IPS-18a (cell line): Measurements from ENCODE around the gene TNIK.

Experiments
- H3K27ac ChIP-seq: one replicate; pipeline ENCODE4 v1.5.1; 2013; ENCODE audit warnings: low read length
- H3K27me3 ChIP-seq: one replicate; pipeline ENCODE4 v1.6.1; 2013; ENCODE audit warnings: mild to moderate bottlenecking, low read length; ENCODE audit not compliant: control insufficient read depth, insufficient read depth
- H3K36me3 ChIP-seq: one replicate; pipeline ENCODE4 v1.6.1; 2013; ENCODE audit warnings: low read depth, low read length; ENCODE audit not compliant: control insufficient read depth
- H3K4me1 ChIP-seq: one replicate; pipeline ENCODE4 v1.6.1; 2013; ENCODE audit warnings: low read depth, low read length; ENCODE audit not compliant: control insufficient read depth
- H3K4me3 ChIP-seq: one replicate; pipeline ENCODE4 v1.5.1; 2013; ENCODE audit warnings: low read length
- H3K9ac ChIP-seq: one replicate; pipeline ENCODE4 v1.6.1; 2013; ENCODE audit warnings: mild to moderate bottlenecking, low read length, moderate library complexity
- H3K9me3 ChIP-seq: one replicate; pipeline ENCODE4 v1.6.1; 2013; ENCODE audit warnings: low read depth, low read length; ENCODE audit not compliant: control insufficient read depth

Gene TNIK

GRCh38 chr3:171163101-171164066 is 296.8 kb downstream of the TNIK start:
- Histone ChIP-seq H3K9ac (no peak overlapping the region), H3K36me3 (peaks cover 17% of the 10 kb centered on the region), H3K4me1 (peaks cover 8% of the 10 kb centered on the region), H3K27ac (no peak overlapping the region), H3K9me3 (peaks cover 6% of the 10 kb centered on the region), H3K27me3 (no peaks in the 10 kb centered on the region), H3K4me3 (no peak overlapping the region)

- Histone ChIP-seq H3K9ac (no peak overlapping the region), H3K9me3 (peaks cover 6% of the 10 kb centered on the region), H3K4me3 (no peak overlapping the region), H3K36me3 (peaks cover 25% of the 10 kb centered on the region), H3K27ac (no peak overlapping the region), H3K4me1 (no peaks in the 10 kb centered on the region), H3K27me3 (no peaks in the 10 kb centered on the region)
Observed at GRCh38 chr3:171160325-171160724, 299.9 kb downstream of the TNIK start.

- peaks cover 25% of the 10 kb centered on the region for H3K36me3 ChIP-seq
- H3K9me3 ChIP-seq = peaks cover 6% of the 10 kb centered on the region
- no peak overlapping the region for H3K27ac ChIP-seq
- H3K27me3 ChIP-seq = no peaks in the 10 kb centered on the region
- H3K4me3 ChIP-seq = no peak overlapping the region
- H3K4me1 ChIP-seq = no peaks in the 10 kb centered on the region
- H3K9ac ChIP-seq = no peak overlapping the region
Observed at GRCh38 chr3:171159822-171160157, 300.4 kb downstream of the TNIK start.

GRCh38 chr3:171159024-171159821 is 301.0 kb downstream of the TNIK start:
- no peak overlapping the region for H3K9ac ChIP-seq
- H3K4me3 ChIP-seq = no peak overlapping the region
- no peak overlapping the region for H3K27ac ChIP-seq
- peaks cover 25% of the 10 kb centered on the region for H3K36me3 ChIP-seq
- no peaks in the 10 kb centered on the region for H3K4me1 ChIP-seq
- peaks cover 6% of the 10 kb centered on the region for H3K9me3 ChIP-seq
- H3K27me3 ChIP-seq = no peaks in the 10 kb centered on the region

- Histone ChIP-seq H3K27me3 (no peaks in the 10 kb centered on the region), H3K4me3 (no peak overlapping the region), H3K36me3 (peaks cover 24% of the 10 kb centered on the region), H3K4me1 (no peaks in the 10 kb centered on the region), H3K9ac (no peak overlapping the region), H3K9me3 (peaks cover 4% of the 10 kb centered on the region), H3K27ac (no peak overlapping the region)
Observed at GRCh38 chr3:171157980-171158379, 302.2 kb downstream of the TNIK start.

GRCh38 chr3:171157286-171157685 is 302.9 kb downstream of the TNIK start:
- Histone ChIP-seq H3K27ac (no peak overlapping the region), H3K36me3 (peaks cover 18% of the 10 kb centered on the region), H3K9me3 (no peaks in the 10 kb centered on the region), H3K4me1 (no peaks in the 10 kb centered on the region), H3K4me3 (no peak overlapping the region), H3K9ac (no peak overlapping the region), H3K27me3 (no peaks in the 10 kb centered on the region)

- Histone ChIP-seq H3K4me3 (no peak overlapping the region), H3K9me3 (no peaks in the 10 kb centered on the region), H3K36me3 (peaks cover 18% of the 10 kb centered on the region), H3K27me3 (no peaks in the 10 kb centered on the region), H3K9ac (no peak overlapping the region), H3K27ac (no peak overlapping the region), H3K4me1 (no peaks in the 10 kb centered on the region)
Observed at GRCh38 chr3:171156401-171157010, 303.7 kb downstream of the TNIK start.

- no peaks in the 10 kb centered on the region for H3K9me3 ChIP-seq
- H3K27ac ChIP-seq = no peak overlapping the region
- H3K4me1 ChIP-seq = no peaks in the 10 kb centered on the region
- H3K9ac ChIP-seq = no peak overlapping the region
- no peaks in the 10 kb centered on the region for H3K27me3 ChIP-seq
- no peak overlapping the region for H3K4me3 ChIP-seq
- peaks cover 13% of the 10 kb centered on the region for H3K36me3 ChIP-seq
Observed at GRCh38 chr3:171155122-171155700, 305.0 kb downstream of the TNIK start.

- Histone ChIP-seq H3K4me1 (no peaks in the 10 kb centered on the region), H3K27ac (no peak overlapping the region), H3K9me3 (no peaks in the 10 kb centered on the region), H3K9ac (no peak overlapping the region), H3K27me3 (no peaks in the 10 kb centered on the region), H3K36me3 (no peaks in the 10 kb centered on the region), H3K4me3 (no peak overlapping the region)
Observed at GRCh38 chr3:171150945-171151344, 309.3 kb downstream of the TNIK start.

- no peaks in the 10 kb centered on the region for H3K36me3 ChIP-seq
- no peak overlapping the region for H3K9ac ChIP-seq
- no peak overlapping the region for H3K27ac ChIP-seq
- H3K27me3 ChIP-seq = no peaks in the 10 kb centered on the region
- no peaks in the 10 kb centered on the region for H3K9me3 ChIP-seq
- no peak overlapping the region for H3K4me3 ChIP-seq
- no peaks in the 10 kb centered on the region for H3K4me1 ChIP-seq
Observed at GRCh38 chr3:171149526-171150116, 310.6 kb downstream of the TNIK start.

GRCh38 chr3:171145798-171146197 is 314.4 kb downstream of the TNIK start:
- Histone ChIP-seq H3K4me1 (no peaks in the 10 kb centered on the region), H3K27ac (no peak overlapping the region), H3K9me3 (no peaks in the 10 kb centered on the region), H3K27me3 (no peaks in the 10 kb centered on the region), H3K4me3 (no peak overlapping the region), H3K36me3 (peaks cover 3% of the 10 kb centered on the region), H3K9ac (no peak overlapping the region)
